Measurements from ENCODE around the gene MMRN1.

GRCh38 chr4:89992744-89993143 is 98.1 kb downstream of the MMRN1 start:
- TF ChIP-seq CTCF (IDR thresholded peaks at IDR 0.05) = no peak
- TF ChIP-seq POLR2A (IDR thresholded peaks at IDR 0.05) = no peak
